CD14-positive monocyte (primary cell): ENCODE data around the gene CDK17. TPM values are rescaled to one million over a fixed set of nuclear protein-coding genes. Genes with fewer than 3 reads are reported as not detected.

ENCODE experiments used
- DNase-seq, 3 donors: peaks; one replicate each; pipeline ENCODE4 v3.0.0-alpha.2; 2011 to 2022
- H2AFZ ChIP-seq: 2 replicates; pipeline ENCODE4 v1.6.0; 2012; ENCODE audit warnings: mild to moderate bottlenecking, low read depth, low read length, inconsistent platforms; ENCODE audit not compliant: insufficient read depth, poor library complexity, severe bottlenecking
- H3K27ac ChIP-seq, 2 donors: 1 replicate in 1 of 2; 2 replicates in 1 of 2; pipeline ENCODE4 v1.5.1; 2012 to 2013; ENCODE audit warnings: low read length in 2 of 2, control low read depth in 1 of 2, inconsistent platforms in 1 of 2, low read depth in 1 of 2, mild to moderate bottlenecking in 1 of 2
- H3K27me3 ChIP-seq, 2 donors: one replicate each; pipeline versions ENCODE4 v1.6.0 to v1.6.1; 2011 to 2013; ENCODE audit warnings: low read length in 2 of 2; ENCODE audit not compliant: control insufficient read depth in 2 of 2, insufficient read depth in 2 of 2
- H3K36me3 ChIP-seq, 2 donors: replicated peaks in 1 of 2; 1 replicate in 1 of 2; 2 replicates in 1 of 2; pipeline versions ENCODE4 v1.5.1 to v1.6.1; 2012 to 2013; ENCODE audit warnings: low read length in 2 of 2, control low read depth in 1 of 2, inconsistent platforms in 1 of 2, mild to moderate bottlenecking in 1 of 2; ENCODE audit not compliant: insufficient read depth in 2 of 2, control insufficient read depth in 1 of 2
- H3K4me1 ChIP-seq, 2 donors: 1 replicate in 1 of 2; 2 replicates in 1 of 2; pipeline versions ENCODE4 v1.5.1 to v1.6.1; 2012 to 2013; ENCODE audit warnings: low read length in 2 of 2, control low read depth in 1 of 2, inconsistent platforms in 1 of 2, mild to moderate bottlenecking in 1 of 2, moderate library complexity in 1 of 2; ENCODE audit not compliant: insufficient read depth in 2 of 2, control insufficient read depth in 1 of 2
- H3K4me2 ChIP-seq: replicated peaks from 2 replicates; pipeline ENCODE3; 2012; ENCODE audit warnings: low read length, moderate library complexity, mild to moderate bottlenecking; ENCODE audit not compliant: poor library complexity, severe bottlenecking; ENCODE audit errors: extremely low read depth
- H3K4me3 ChIP-seq, 3 experiments: fragments of 200-600 bp in 1 of 3; sonication (generic) in 1 of 3; replicated peaks in 1 of 3; 1 replicate in 2 of 3; 2 replicates in 1 of 3; pipeline ENCODE4 v1.5.1; 2011 to 2013; ENCODE audit warnings: low read length in 3 of 3, mild to moderate bottlenecking in 3 of 3, control low read depth in 2 of 3, low read depth in 2 of 3, inconsistent platforms in 1 of 3, moderate library complexity in 1 of 3
- H3K79me2 ChIP-seq: 2 replicates; pipeline ENCODE4 v1.6.0; 2012; ENCODE audit warnings: mild to moderate bottlenecking, control low read depth, inconsistent platforms, low read length, moderate library complexity; ENCODE audit not compliant: insufficient read depth
- H3K9ac ChIP-seq: 2 replicates; pipeline ENCODE4 v1.6.0; 2017; ENCODE audit warnings: low read length, mild to moderate bottlenecking; ENCODE audit not compliant: insufficient read depth, poor library complexity, severe bottlenecking
- H3K9me3 ChIP-seq, 2 donors: replicated peaks in 1 of 2; 1 replicate in 1 of 2; 2 replicates in 1 of 2; pipeline versions ENCODE4 v1.5.1 to v1.6.1; 2012 to 2013; ENCODE audit warnings: low read length in 2 of 2, control low read depth in 1 of 2; ENCODE audit not compliant: control insufficient read depth in 1 of 2, insufficient read depth in 1 of 2
- H4K20me1 ChIP-seq: 2 replicates; pipeline ENCODE4 v1.6.0; 2012; ENCODE audit warnings: mild to moderate bottlenecking, low read length, control low read depth, moderate library complexity; ENCODE audit not compliant: insufficient read depth
- H3K27ac Mint-ChIP-seq, 7 donors: one replicate each; pipeline ENCODE4 v1.8.0; 2020; ENCODE audit warnings: mild to moderate bottlenecking in 7 of 7, mixed read lengths in 7 of 7, moderate library complexity in 6 of 7, inconsistent platforms in 2 of 7
- H3K27me3 Mint-ChIP-seq, 3 donors: one replicate each; pipeline ENCODE4 v1.8.0; 2021 to 2022; ENCODE audit warnings: low read depth in 3 of 3, mild to moderate bottlenecking in 3 of 3, mixed read lengths in 3 of 3, moderate library complexity in 3 of 3, inconsistent platforms in 1 of 3
- H3K36me3 Mint-ChIP-seq, 2 donors: one replicate each; pipeline ENCODE4 v1.8.0; 2020; ENCODE audit warnings: mixed read lengths in 2 of 2, inconsistent platforms in 1 of 2, mild to moderate bottlenecking in 1 of 2
- H3K4me1 Mint-ChIP-seq: one replicate; pipeline ENCODE4 v1.8.0; 2020; ENCODE audit warnings: mild to moderate bottlenecking, mixed read lengths
- H3K4me3 Mint-ChIP-seq, 2 donors: one replicate each; pipeline ENCODE4 v1.8.0; 2020; ENCODE audit warnings: mild to moderate bottlenecking in 2 of 2, mixed read lengths in 2 of 2, moderate library complexity in 1 of 2
- H3K9me3 Mint-ChIP-seq, 7 donors: one replicate each; pipeline ENCODE4 v1.8.0; 2020 to 2022; ENCODE audit warnings: mixed read lengths in 7 of 7, mild to moderate bottlenecking in 6 of 7, moderate library complexity in 6 of 7, inconsistent platforms in 2 of 7
- WGBS: methylation state at CpG from one replicate; pipeline ENCODE4 v1.1.5; 2013; ENCODE audit warnings: missing lambda C conversion rate; ENCODE audit not compliant: insufficient coverage; 5-methylcytosine and 5-hydroxymethylcytosine counted together
- intact Hi-C, 2 donors: fragments of 100-400 bp; cut with micrococcal nuclease; formaldehyde crosslinking; loops; one replicate each; pipeline versions ENCODE4 v1.15.0 to v1.15.1; 2023
- polyA plus RNA-seq, 3 donors: library from polyadenylated mRNA; depleted of rRNA in 1 of 3; unstranded in 2 of 3; stranded (reverse) in 1 of 3; fragments of 300-500 nt in 2 of 3; fragments of >200 nt in 1 of 3; fragmentation: Illumina TruSeq in 2 of 3; gene quantifications; 1 replicate in 2 of 3; 2 replicates in 1 of 3; pipeline ENCODE4 v1.2.3, GENCODE V29; 2012 to 2021
- TF ChIP-seq, protein P1 (sequence below): fragments of 200-600 bp; IDR thresholded peaks from one replicate; pipeline ENCODE4 v1.8.0; 2022; ENCODE audit warnings: antibody characterized with exemption, mild to moderate bottlenecking

CDK17 gene
- polyA plus RNA-seq, 3 donors, result 3.6 to 6.9 (median 6.4) TPM

DNA sequence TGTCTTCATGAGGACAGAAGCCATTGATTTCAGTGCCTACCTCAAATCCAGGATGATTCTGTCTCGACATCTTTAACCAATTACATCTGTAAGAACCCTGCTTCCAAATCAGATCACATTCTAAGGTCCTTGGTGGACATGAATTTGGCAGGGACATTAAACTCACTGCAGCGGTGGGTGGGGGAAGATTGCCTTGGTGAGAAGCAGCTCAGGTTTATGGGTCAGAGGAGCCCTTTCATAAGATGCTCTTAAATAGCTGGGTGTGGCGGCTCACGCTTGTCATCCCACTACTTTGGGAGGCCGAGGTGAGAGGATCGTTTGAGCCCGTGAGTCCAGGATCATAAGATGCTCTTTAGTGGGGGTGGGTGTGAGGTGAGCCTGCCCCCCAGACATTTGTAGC lies 163.2 kb downstream of the CDK17 start:
- peak overlapping the region; percentile 27 for H3K4me2 ChIP-seq
- H3K9ac ChIP-seq, result peak overlapping the region; percentile 29
- peaks cover 49% of the 10 kb centered on the region for H3K4me1 Mint-ChIP-seq

GRCh38 chr12:96236221-96236822 lies 163.9 kb downstream of the CDK17 start:
- H3K9me3 ChIP-seq, result no peaks in the 10 kb centered on the region
- no peak overlapping the region for H3K4me2 ChIP-seq
- H3K36me3 ChIP-seq, result peaks cover 12 to 74% of the 10 kb centered on the region in 2 donors
- WGBS, result 74% methylated on average over 13 of the region's 18 CpGs
- H3K4me3 ChIP-seq, result no peak overlapping the region
- peaks cover 18 to 24% of the 10 kb centered on the region in 2 donors for H3K4me1 ChIP-seq
- H4K20me1 ChIP-seq, result peaks cover 99% of the 10 kb centered on the region
- Mint-ChIP-seq H3K27ac (peak overlapping the region in 4 of 7 donors; percentile 4 to 80 (median 65)), H3K4me3 (no peak overlapping the region), H3K36me3 (peaks cover 59 to 80% of the 10 kb centered on the region in 2 donors), H3K9me3 (no peaks in the 10 kb centered on the region), H3K4me1 (peaks cover 42% of the 10 kb centered on the region), H3K27me3 (peaks cover 0 to 8% (median 2%) of the 10 kb centered on the region in 3 donors)
- TF ChIP-seq, protein P1, sequence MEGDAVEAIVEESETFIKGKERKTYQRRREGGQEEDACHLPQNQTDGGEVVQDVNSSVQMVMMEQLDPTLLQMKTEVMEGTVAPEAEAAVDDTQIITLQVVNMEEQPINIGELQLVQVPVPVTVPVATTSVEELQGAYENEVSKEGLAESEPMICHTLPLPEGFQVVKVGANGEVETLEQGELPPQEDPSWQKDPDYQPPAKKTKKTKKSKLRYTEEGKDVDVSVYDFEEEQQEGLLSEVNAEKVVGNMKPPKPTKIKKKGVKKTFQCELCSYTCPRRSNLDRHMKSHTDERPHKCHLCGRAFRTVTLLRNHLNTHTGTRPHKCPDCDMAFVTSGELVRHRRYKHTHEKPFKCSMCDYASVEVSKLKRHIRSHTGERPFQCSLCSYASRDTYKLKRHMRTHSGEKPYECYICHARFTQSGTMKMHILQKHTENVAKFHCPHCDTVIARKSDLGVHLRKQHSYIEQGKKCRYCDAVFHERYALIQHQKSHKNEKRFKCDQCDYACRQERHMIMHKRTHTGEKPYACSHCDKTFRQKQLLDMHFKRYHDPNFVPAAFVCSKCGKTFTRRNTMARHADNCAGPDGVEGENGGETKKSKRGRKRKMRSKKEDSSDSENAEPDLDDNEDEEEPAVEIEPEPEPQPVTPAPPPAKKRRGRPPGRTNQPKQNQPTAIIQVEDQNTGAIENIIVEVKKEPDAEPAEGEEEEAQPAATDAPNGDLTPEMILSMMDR, result no peak
- no peak overlapping the region for H2AFZ ChIP-seq
- no peak overlapping the region for H3K9ac ChIP-seq
- H3K27me3 ChIP-seq, result no peaks in the 10 kb centered on the region
- intact Hi-C loops, result no loop called here
- H3K27ac ChIP-seq, result no peak overlapping the region
- no peak for DNase-seq
- peaks cover 79% of the 10 kb centered on the region for H3K79me2 ChIP-seq

More for the DNA sequence above, 163.2 kb downstream of the CDK17 start:
- intact Hi-C loops, result no loop called here
- Histone ChIP-seq H3K9me3 (no peaks in the 10 kb centered on the region), H3K27me3 (no peaks in the 10 kb centered on the region), H4K20me1 (peaks cover 99% of the 10 kb centered on the region), H3K4me3 (peak overlapping the region in 1 of 3 experiments; percentile 21), H2AFZ (no peak overlapping the region), H3K27ac (peak overlapping the region in 1 of 2 donors; percentile 63), H3K79me2 (peaks cover 75% of the 10 kb centered on the region), H3K36me3 (peaks cover 14 to 73% of the 10 kb centered on the region in 2 donors), H3K4me1 (peaks cover 25 to 29% of the 10 kb centered on the region in 2 donors)
- no peak for DNase-seq
- WGBS, result 73% methylated on average over 6 of the region's 7 CpGs
- peaks cover 55 to 77% of the 10 kb centered on the region in 2 donors for H3K36me3 Mint-ChIP-seq
- H3K9me3 Mint-ChIP-seq, result no peaks in the 10 kb centered on the region
- H3K27ac Mint-ChIP-seq, result peak overlapping the region; percentile 76 to 94 (median 90)
- H3K27me3 Mint-ChIP-seq, result peaks cover 0 to 6% (median 2%) of the 10 kb centered on the region in 3 donors
- peak overlapping the region in 1 of 2 donors; percentile 73 for H3K4me3 Mint-ChIP-seq
- TF ChIP-seq, protein P1, result no peak
